T-cell (primary cell): Measurements from ENCODE around the gene BHLHA15. TPM values are rescaled to one million over a fixed set of nuclear protein-coding genes. Genes with fewer than 3 reads are reported as not detected.

Experiments
- ATAC-seq, 4 experiments: fragments of 200-7000 bp in 3 of 4; fragments of 150-1000 bp in 1 of 4; cut with Tn5 transposase; replicated peaks in 1 of 4; 1 replicate in 3 of 4; 2 replicates in 1 of 4; pipeline ENCODE4 v1.10.0; 2021; ENCODE audit warnings: moderate library complexity in 3 of 4, mild to moderate bottlenecking in 2 of 4, moderate number of reproducible peaks in 1 of 4
- CTCF ChIA-PET, 2 donors: fragments of 300-600 bp; sonication (Branson Sonifier 250); formaldehyde crosslinking; loops; one replicate each; lab custom pipeline; 2022; ENCODE audit warnings: antibody characterized with exemption in 2 of 2; lab: Charles Lee
- POLR2A ChIA-PET, 2 donors: fragments of 300-600 bp; sonication (Branson Sonifier 250); formaldehyde crosslinking; loops; one replicate each; lab custom pipeline; 2022; ENCODE audit warnings: antibody characterized with exemption in 2 of 2; lab: Charles Lee
- DNase-seq, 35 experiments: peaks; one replicate each; pipeline versions ENCODE4 v3.0.0 to v3.0.0-alpha.2; 2013 to 2023
- H3K27ac ChIP-seq: one replicate; pipeline ENCODE4 v1.5.1; 2013; ENCODE audit warnings: low read length
- H3K27me3 ChIP-seq, 2 experiments: replicated peaks in 1 of 2; 1 replicate in 1 of 2; 2 replicates in 1 of 2; pipeline versions ENCODE4 v1.6.1 to v1.7.0; 2013; ENCODE audit warnings: low read length in 1 of 2, mixed read lengths in 1 of 2; ENCODE audit not compliant: control insufficient read depth in 2 of 2, insufficient read depth in 2 of 2; ENCODE audit errors: extremely low read depth in 1 of 2
- H3K36me3 ChIP-seq, 2 donors: 1 replicate in 1 of 2; 2 replicates in 1 of 2; pipeline versions ENCODE4 v1.6.1 to v1.7.0; 2013; ENCODE audit warnings: low read length in 1 of 2; ENCODE audit not compliant: control insufficient read depth in 2 of 2, insufficient read depth in 1 of 2; ENCODE audit errors: extremely low read depth in 1 of 2
- H3K4me1 ChIP-seq, 2 experiments: 1 replicate in 1 of 2; 2 replicates in 1 of 2; pipeline versions ENCODE4 v1.6.1 to v1.7.0; 2013; ENCODE audit warnings: low read length in 2 of 2, mixed read lengths in 1 of 2; ENCODE audit not compliant: insufficient read depth in 2 of 2, control insufficient read depth in 1 of 2; ENCODE audit errors: extremely low read depth in 1 of 2
- H3K4me3 ChIP-seq, 2 donors: 1 replicate in 1 of 2; 2 replicates in 1 of 2; pipeline versions ENCODE4 v1.5.1 to v1.7.0; 2013; ENCODE audit warnings: mild to moderate bottlenecking in 2 of 2, low read length in 1 of 2, moderate library complexity in 1 of 2; ENCODE audit not compliant: control insufficient read depth in 1 of 2; ENCODE audit errors: extremely low read depth in 1 of 2
- H3K9me3 ChIP-seq: 2 replicates; pipeline ENCODE4 v1.7.0; 2013
- H3K27ac Mint-ChIP-seq, 2 donors: one replicate each; pipeline ENCODE4 v1.8.0; 2020 to 2021; ENCODE audit warnings: mild to moderate bottlenecking in 2 of 2, mixed read lengths in 2 of 2
- H3K27me3 Mint-ChIP-seq, 2 donors: one replicate each; pipeline ENCODE4 v1.8.0; 2021 to 2022; ENCODE audit warnings: mixed read lengths in 2 of 2
- H3K36me3 Mint-ChIP-seq: one replicate; pipeline ENCODE4 v1.8.0; 2021; ENCODE audit warnings: mixed read lengths
- H3K4me1 Mint-ChIP-seq, 3 donors: one replicate each; pipeline ENCODE4 v1.8.0; 2020 to 2022; ENCODE audit warnings: mixed read lengths in 3 of 3, mild to moderate bottlenecking in 1 of 3
- H3K4me3 Mint-ChIP-seq, 3 donors: one replicate each; pipeline ENCODE4 v1.8.0; 2020 to 2022; ENCODE audit warnings: mild to moderate bottlenecking in 3 of 3, mixed read lengths in 3 of 3, moderate library complexity in 3 of 3
- H3K9me3 Mint-ChIP-seq, 3 donors: one replicate each; pipeline ENCODE4 v1.8.0; 2020 to 2022; ENCODE audit warnings: mixed read lengths in 3 of 3
- WGBS: methylation state at CpG from one replicate; pipeline ENCODE4 v1.1.5; 2013; ENCODE audit warnings: missing lambda C conversion rate; ENCODE audit not compliant: insufficient coverage; 5-methylcytosine and 5-hydroxymethylcytosine counted together
- total RNA-seq, 35 experiments: library from RNA in 6 of 35; stranded (reverse) in 6 of 35; fragments of 120-200 nt in 1 of 35; gene quantifications; one replicate each; pipeline versions ENCODE4 v1.2.1 to v1.2.4 and lab custom pipeline; 2013 to 2026

The BHLHA15 gene
- total RNA-seq, 5 donors from 2014 or later (not counting 1 experiment from before 2014, with no cell fraction given): 0.55 TPM; not detected in 4

DNA sequence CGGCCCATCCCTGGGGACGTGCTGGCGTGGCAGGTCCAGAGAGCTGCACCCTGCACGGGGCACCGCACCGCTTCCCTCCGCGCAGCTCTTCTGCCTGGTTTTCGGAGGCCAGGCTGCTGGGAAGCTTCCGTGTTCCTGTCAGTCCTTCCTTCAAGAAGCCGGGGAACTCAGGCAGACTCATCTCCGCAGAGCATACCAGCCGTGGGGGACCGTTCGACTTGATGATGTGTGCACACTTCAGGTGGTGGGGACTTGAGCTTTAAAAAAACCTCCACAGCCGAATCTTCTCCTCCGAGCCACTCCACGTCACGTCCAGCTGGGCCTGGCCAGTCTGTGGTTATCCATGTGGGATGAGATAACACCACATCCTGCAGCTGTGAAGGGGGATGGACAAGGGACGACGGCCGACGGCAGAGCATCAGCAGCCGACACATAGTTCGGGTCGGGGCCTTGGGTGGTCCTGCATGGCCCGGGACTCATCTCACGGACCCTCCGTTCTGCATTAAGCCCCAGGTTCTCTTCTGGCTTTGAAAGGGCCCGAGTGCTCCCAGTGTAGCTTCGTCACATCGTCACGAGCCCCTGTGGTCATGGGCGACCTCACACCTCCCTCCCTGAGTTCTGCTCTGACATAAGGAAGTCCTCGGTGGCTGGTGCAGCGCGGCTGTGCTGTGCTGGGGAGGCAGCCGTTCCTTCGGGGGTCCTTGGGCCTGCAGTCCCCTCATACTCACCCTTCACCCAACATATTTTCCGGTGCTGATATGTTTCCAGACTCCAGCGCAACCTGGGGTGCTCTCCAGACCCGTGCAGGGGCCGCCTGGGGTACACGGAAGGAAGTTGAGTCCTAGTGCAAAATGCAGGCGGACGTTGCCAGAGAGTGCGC, 4.5 kb upstream of the BHLHA15 start:
- Mint-ChIP-seq H3K4me3 (peak overlapping the region in 1 of 3 donors; percentile 19), H3K4me1 (peaks cover 40 to 46% (median 46%) of the 10 kb centered on the region in 3 donors), H3K36me3 (peaks cover 28% of the 10 kb centered on the region), H3K9me3 (no peaks in the 10 kb centered on the region), H3K27me3 (no peaks in the 10 kb centered on the region), H3K27ac (no peak overlapping the region)
- peaks cover 0 to 3% of the 10 kb centered on the region in 2 experiments for H3K27me3 ChIP-seq
- DNase-seq (peak in 1 of 35 experiments; percentile 7), ATAC-seq (no peak)
- WGBS: 96% methylated on average over 28 of the region's 47 CpGs
- no peak overlapping the region for H3K27ac ChIP-seq
- ChIA-PET CTCF (no interaction called here), POLR2A (no interaction called here)
- H3K36me3 ChIP-seq: peaks cover 16 to 31% of the 10 kb centered on the region in 2 donors
- peaks cover 14 to 45% of the 10 kb centered on the region in 2 experiments for H3K4me1 ChIP-seq
- H3K9me3 ChIP-seq: no peaks in the 10 kb centered on the region
- H3K4me3 ChIP-seq: no peak overlapping the region

DNA sequence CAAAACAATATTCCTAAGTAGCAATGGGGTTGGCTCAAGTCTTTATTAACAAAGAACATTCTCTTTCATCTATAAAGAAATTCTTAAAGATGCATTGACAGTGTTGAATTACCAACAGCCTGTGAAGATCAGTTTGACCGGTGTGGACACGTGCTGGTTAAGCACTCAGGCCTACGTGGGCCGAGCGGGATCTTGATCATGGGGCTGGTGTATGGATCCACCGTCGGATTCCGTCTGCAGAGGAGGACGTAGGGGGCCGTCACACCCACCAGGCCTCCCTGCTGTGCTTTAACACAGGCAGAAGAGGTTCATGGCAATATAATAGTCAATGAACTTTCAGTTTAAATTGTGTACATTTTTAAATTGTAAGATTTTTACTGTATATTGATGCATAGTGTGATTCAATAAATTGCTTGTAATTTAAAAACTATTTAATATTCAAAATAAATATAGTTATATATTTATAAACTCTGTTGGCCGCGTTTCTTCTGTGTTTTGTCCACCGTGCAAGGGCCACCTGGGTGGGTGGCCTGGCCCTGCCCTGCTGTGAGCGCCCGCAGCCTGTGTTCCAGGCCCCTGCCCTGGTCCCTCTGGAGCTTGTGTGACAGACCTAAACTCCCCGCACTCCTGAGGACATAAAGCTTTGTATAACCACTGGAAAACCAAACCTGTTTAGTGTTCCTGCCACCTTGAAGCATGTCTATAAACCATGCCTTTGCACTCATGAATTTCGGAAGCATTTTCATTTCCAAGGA, 1.9 kb upstream of the BHLHA15 start:
- Mint-ChIP-seq H3K4me1 (peaks cover 21 to 25% (median 21%) of the 10 kb centered on the region in 3 donors), H3K27me3 (no peaks in the 10 kb centered on the region), H3K4me3 (peak overlapping the region in 2 of 3 donors; percentile 46 to 64), H3K36me3 (peaks cover 28% of the 10 kb centered on the region), H3K27ac (peak overlapping the region in 1 of 2 donors; percentile 16), H3K9me3 (no peaks in the 10 kb centered on the region)
- WGBS: 97% methylated on average over 16 of the region's 17 CpGs
- H3K4me3 ChIP-seq: no peak overlapping the region
- ATAC-seq (no peak), DNase-seq (peak in 1 of 35 experiments; percentile 6)
- no peaks in the 10 kb centered on the region for H3K9me3 ChIP-seq
- no peak overlapping the region for H3K27ac ChIP-seq
- ChIA-PET CTCF (no interaction called here), POLR2A (interaction anchor here in 1 of 2 donors (0.5 kb wide), 1 partner anchor 51 kb away, joined by 3 read pairs; no protein-coding TSS in a partner anchor)
- peaks cover 0 to 29% of the 10 kb centered on the region in 2 experiments for H3K4me1 ChIP-seq
- H3K36me3 ChIP-seq: peaks cover 19 to 26% of the 10 kb centered on the region in 2 donors
- peaks cover 0 to 6% of the 10 kb centered on the region in 2 experiments for H3K27me3 ChIP-seq

DNA sequence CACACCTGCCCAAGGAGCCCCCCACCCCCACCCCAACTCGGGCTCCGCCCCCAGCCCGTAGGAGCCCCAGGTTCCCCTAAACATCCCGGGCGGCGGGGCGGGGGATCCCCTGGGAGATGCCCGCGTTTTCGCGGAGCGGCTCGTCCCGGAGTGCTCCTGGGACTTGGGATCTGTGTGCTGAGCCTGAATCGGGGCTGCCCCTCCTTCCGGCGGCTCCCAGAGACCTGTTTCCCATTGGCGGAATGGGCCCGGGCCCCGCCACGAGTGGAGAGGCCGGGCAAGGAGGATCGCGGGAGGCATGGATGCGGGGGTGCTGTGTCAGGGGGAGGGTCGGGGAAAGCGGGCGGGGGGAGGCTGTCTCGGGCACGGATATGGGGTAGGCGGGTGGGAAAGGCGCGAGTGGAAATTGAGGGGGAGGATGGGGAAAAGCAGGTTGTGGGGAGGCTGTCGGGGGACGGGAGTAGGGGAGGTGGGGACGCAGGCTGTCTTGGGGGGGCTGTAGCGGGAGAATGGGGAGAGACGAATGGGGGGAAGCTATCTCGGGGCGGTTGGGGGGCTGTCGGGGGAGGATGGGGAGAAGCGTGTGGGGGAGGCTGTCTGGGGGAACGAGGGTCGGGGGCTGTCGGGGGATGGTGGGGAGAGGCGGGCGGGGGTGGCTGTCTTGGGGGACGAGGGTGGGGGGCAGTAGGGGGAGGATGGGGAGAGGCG, 572 bp upstream of the BHLHA15 start:
- WGBS: 14% methylated on average over 8 of the region's 49 CpGs

DNA sequence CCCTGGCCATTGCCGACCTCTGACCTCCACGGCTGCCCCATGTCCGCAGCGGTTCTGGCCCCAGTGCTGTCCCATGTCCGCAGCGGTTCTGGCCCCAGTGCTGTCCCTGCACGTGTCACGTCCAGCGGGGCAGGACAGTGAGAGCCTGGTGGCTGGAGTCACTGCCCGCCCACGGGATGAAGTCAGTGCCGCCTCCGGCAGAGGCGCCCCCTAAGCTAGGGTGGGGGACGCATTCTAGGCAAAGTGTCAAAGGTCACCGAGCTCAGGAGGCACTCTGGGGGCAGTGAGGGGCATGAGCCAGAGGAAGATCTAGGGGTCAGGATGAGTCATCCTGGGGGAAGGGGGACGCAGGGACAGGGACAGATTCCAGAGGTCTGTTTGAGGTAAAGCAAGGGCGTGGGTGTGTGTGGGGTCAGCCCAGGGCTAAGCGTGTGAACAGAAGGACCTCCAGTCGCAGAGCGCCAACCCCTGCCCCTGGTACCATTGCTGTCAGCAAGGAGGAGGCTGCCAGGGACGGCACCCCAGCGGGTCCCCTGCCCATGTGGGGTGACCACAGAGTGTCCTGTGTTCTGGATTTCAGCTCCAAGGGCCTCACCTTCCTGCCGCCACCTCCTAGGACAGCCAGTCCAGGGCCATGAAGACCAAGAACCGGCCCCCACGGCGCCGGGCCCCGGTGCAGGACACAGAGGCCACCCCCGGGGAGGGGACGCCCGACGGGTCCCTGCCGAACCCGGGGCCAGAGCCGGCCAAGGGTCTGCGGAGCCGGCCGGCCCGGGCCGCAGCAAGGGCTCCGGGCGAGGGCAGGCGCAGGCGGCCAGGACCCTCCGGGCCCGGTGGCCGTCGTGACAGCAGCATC, 665 bp downstream of the BHLHA15 start:
- Mint-ChIP-seq H3K27me3 (no peaks in the 10 kb centered on the region), H3K4me1 (peaks cover 4 to 16% (median 9%) of the 10 kb centered on the region in 3 donors), H3K27ac (no peak overlapping the region), H3K9me3 (no peaks in the 10 kb centered on the region), H3K4me3 (peak overlapping the region; percentile 59 to 73 (median 69)), H3K36me3 (peaks cover 7% of the 10 kb centered on the region)
- 90% methylated on average over 44 of the region's 49 CpGs for WGBS
- POLR2A ChIA-PET: no interaction called here
- Histone ChIP-seq H3K36me3 (peaks cover 14 to 18% of the 10 kb centered on the region in 2 donors), H3K4me3 (peak overlapping the region in 1 of 2 donors; percentile 21), H3K27ac (no peak overlapping the region), H3K4me1 (peaks cover 0 to 19% of the 10 kb centered on the region in 2 experiments), H3K27me3 (peaks cover 0 to 6% of the 10 kb centered on the region in 2 experiments), H3K9me3 (no peaks in the 10 kb centered on the region)
- CTCF ChIA-PET: no interaction called here
- ATAC-seq (peak in 1 of 4 experiments; percentile 4), DNase-seq (peak in 2 of 35 experiments; percentile 8 to 19)

More for the DNA sequence above, 572 bp upstream of the BHLHA15 start:
- H3K27ac Mint-ChIP-seq: no peak overlapping the region
- H3K9me3 Mint-ChIP-seq: no peaks in the 10 kb centered on the region
- POLR2A ChIA-PET: no interaction called here
- Histone ChIP-seq H3K4me1 (peaks cover 0 to 19% of the 10 kb centered on the region in 2 experiments), H3K27ac (no peak overlapping the region), H3K27me3 (peaks cover 0 to 6% of the 10 kb centered on the region in 2 experiments), H3K4me3 (peak overlapping the region in 1 of 2 donors; percentile 10), H3K9me3 (no peaks in the 10 kb centered on the region), H3K36me3 (peaks cover 19 to 20% of the 10 kb centered on the region in 2 donors)
- peaks cover 18% of the 10 kb centered on the region for H3K36me3 Mint-ChIP-seq
- ATAC-seq: no peak
- H3K4me3 Mint-ChIP-seq: peak overlapping the region in 2 of 3 donors; percentile 6 to 64
- CTCF ChIA-PET: interaction anchor here in 1 of 2 donors (0.6 kb wide), 1 partner anchor 1515 kb away, joined by 5 read pairs; no protein-coding TSS in a partner anchor
- H3K27me3 Mint-ChIP-seq: no peaks in the 10 kb centered on the region
- peak in 2 of 35 experiments; percentile 9 to 21 for DNase-seq
- peaks cover 9 to 20% (median 12%) of the 10 kb centered on the region in 3 donors for H3K4me1 Mint-ChIP-seq

DNA sequence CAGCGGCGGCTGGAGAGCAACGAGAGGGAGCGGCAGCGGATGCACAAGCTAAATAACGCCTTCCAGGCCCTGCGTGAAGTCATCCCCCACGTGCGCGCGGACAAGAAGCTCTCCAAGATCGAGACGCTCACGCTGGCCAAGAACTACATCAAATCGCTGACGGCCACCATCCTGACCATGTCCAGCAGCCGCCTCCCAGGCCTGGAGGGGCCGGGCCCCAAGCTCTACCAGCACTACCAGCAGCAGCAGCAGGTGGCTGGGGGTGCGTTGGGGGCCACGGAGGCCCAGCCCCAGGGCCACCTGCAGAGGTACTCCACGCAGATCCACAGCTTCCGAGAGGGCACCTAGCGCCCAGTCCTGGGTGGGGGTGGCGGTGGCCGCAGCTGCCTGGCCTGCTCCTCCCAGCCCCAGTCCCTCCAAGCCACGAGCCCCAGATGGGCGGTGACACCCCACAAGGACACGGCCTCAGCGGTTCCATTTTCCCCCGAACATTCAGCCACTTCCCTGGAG, 1.3 kb downstream of the BHLHA15 start:
- CTCF ChIA-PET: no interaction called here
- DNase-seq (no peak), ATAC-seq (peak in 1 of 4 experiments; percentile 14)
- Mint-ChIP-seq H3K9me3 (no peaks in the 10 kb centered on the region), H3K27ac (no peak overlapping the region), H3K4me1 (peaks cover 0 to 16% (median 9%) of the 10 kb centered on the region in 3 donors), H3K36me3 (peaks cover under 1% of the 10 kb centered on the region), H3K27me3 (no peaks in the 10 kb centered on the region), H3K4me3 (peak overlapping the region in 1 of 3 donors; percentile 42)
- WGBS: 93% methylated on average over 30 of the region's 30 CpGs
- Histone ChIP-seq H3K27me3 (peaks cover 0 to 6% of the 10 kb centered on the region in 2 experiments), H3K4me3 (no peak overlapping the region), H3K4me1 (peaks cover 0 to 19% of the 10 kb centered on the region in 2 experiments), H3K27ac (no peak overlapping the region), H3K9me3 (no peaks in the 10 kb centered on the region), H3K36me3 (peaks cover 13% of the 10 kb centered on the region in 2 donors)
- POLR2A ChIA-PET: no interaction called here
